GM21381 (cell line): Measurements from ENCODE around the gene TFB2M.
"Not testable (repeated sequence)": the region's sequence is repeated elsewhere in the genome, so short reads cannot be mapped to it uniquely, and the experiment has no call there.

ENCODE experiments used
- ATAC-seq: cut with Tn5 transposase; IDR thresholded peaks from one replicate; pipeline ENCODE4 v1.9.1; 2021; ENCODE audit warnings: mild to moderate bottlenecking, moderate library complexity; ENCODE audit not compliant: unreplicated experiment

TFB2M gene

GRCh38 chr1:246583056-246583440 is 17.0 kb upstream of the TFB2M start:
- ATAC-seq = no peak

DNA sequence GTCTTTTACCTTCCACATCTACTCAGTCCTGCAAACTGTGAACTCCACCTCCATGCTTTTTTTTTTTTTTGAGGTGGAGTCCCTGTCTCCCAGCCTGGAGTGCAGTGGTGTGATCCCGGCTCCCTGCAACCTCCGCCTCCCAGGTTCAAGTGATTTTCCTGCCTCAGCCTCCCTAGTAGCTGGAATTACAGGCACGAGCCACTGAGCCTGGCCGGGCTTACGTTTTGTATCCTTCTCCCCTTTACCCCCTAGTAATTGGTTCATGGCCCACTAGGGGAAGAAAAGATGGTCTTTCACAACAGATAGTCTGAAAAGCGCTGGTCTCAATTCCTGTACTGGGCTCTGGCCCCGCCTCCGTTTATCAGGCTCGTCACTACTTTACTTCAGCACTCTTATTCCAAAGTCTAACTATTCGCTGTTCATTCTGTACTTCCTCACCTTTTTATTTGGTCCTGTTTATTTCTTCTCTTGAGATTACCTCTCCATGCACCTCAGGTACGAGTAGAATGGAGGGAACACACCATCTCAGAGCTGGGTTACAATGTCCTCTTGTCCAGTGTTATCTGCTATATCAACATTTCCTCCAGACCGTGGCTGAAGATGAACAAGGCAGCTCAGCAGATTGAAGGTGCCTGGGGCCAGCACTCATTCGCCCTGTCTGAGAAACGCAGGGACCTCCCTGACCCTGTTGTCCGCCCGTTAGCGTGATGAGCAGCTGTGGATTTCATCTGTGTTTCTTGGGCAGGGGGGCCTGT is 16.4 kb upstream of the TFB2M start:
- ATAC-seq = no peak

- no peak for ATAC-seq
Measured at GRCh38 chr1:246580497-246581370, 14.7 kb upstream of the TFB2M start.

DNA sequence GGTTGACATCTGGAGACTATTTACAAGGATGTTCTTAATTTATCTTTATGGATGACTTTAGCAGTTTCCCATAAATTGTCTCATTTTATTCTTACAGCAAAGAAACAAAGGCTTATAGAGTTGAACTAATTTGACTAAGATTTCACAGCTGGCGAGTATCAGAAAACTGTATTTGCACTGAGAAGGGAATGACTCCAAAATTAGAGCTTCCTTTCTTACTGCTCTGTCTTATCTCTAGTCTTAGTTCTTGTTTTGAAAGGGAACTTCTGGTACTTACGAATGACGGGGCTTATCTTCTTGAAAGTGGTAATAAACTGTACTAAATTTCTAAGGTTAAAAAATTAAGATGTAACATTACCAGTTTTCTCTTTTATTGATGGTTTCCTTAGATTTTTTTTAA is 13.8 kb upstream of the TFB2M start:
- ATAC-seq = peak; percentile 67

GRCh38 chr1:246577720-246578106 is 11.7 kb upstream of the TFB2M start:
- no peak for ATAC-seq

- ATAC-seq = no peak
Measured at GRCh38 chr1:246577082-246577719, 11.1 kb upstream of the TFB2M start.

- ATAC-seq = no peak
Measured at GRCh38 chr1:246576709-246577032, 10.6 kb upstream of the TFB2M start.

GRCh38 chr1:246573491-246573890 is 7.4 kb upstream of the TFB2M start:
- ATAC-seq = no peak

- no peak for ATAC-seq
Measured at GRCh38 chr1:246572785-246573184, 6.7 kb upstream of the TFB2M start.

GRCh38 chr1:246571953-246572352 is 5.9 kb upstream of the TFB2M start:
- ATAC-seq = no peak

DNA sequence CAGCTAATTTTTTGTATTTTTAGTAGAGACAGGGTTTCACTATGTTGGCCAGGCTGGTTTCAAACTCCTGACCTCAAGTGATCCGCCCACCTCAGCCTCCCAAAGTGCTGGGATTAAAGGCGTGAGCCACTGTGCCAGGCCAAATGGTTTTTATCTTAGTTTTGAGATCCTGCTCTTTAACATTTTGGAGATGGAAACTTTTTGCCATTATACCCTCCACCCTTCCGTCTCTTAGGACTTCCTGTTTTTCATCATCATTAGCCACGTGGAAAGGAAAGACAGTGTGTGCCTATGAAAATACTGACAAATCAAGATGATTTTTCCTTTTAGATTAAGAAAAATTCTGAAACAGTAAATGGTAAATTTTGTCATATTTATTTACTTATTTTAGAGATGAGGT is 5.2 kb upstream of the TFB2M start:
- not testable (repeated sequence) for ATAC-seq

GRCh38 chr1:246569248-246570238 is 3.5 kb upstream of the TFB2M start:
- ATAC-seq = no peak

DNA sequence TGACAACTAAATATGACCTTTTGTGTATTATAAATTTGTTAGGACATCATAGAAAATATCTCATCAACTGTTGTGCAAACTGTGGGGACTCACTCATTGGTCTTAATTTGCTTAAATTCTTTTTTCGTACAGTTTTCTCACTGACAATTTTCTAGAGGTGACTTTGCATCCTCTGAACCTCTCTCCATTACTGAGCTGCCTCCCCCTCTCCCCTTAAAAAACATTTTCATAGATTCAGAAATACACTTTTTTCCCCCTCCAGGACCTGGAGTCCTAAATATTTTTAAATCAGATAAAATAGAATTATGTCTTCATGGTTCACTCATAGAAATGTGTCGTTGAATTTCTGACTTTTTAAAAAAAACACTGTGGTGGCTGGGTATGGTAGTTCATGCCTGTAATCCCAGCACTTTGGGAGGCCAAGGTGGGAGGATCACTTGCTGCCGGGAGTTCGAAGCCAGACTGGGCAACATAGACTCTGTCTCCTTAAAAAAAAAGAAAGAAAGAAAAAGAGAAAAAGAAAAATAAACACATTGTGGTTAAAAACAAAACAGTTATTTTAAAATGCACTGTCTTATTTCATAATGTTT is 1.7 kb upstream of the TFB2M start:
- no peak for ATAC-seq

GRCh38 chr1:246566813-246567645 is 968 bp upstream of the TFB2M start:
- peak; percentile 24 for ATAC-seq

- no peak for ATAC-seq
Measured at GRCh38 chr1:246565751-246566127, 322 bp downstream of the TFB2M start.

GRCh38 chr1:246564839-246565750 is 966 bp downstream of the TFB2M start:
- no peak for ATAC-seq

- ATAC-seq = not testable (repeated sequence)
Measured at GRCh38 chr1:246560833-246561232, 5.2 kb downstream of the TFB2M start.

DNA sequence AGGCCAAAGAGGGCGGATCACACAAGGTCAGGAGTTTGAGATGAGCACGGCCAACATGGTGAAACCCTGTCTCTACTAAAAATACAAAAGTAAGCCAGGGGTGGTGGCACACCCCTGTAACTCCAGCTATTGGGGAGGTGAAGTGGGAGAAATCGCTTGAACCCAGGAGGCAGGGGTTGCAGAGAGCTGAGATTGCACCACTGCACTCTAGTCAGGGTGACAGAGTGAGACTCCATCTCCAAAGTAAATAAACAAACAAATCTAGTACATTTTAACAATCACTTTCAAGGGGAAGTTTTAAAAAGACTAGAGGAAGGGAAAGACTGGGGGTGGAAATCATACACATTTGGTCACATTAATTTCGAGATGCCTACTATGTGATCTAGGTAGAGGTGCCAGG is 6.8 kb downstream of the TFB2M start:
- ATAC-seq = no peak
